Esophagus squamous epithelium (tissue), 4 donors: ENCODE data around the gene SORL1-AS1.

Source experiments
- CTCF ChIP-seq, 6 experiments: fragments of 450-650 bp in 4 of 6; fragments of 200-600 bp in 2 of 6; sonication (generic) in 2 of 6; IDR thresholded peaks; one replicate each; pipeline ENCODE4 v1.5.1; 2016 to 2019; ENCODE audit warnings: antibody characterized with exemption in 6 of 6, mild to moderate bottlenecking in 4 of 6, moderate library complexity in 4 of 6
- POLR2A ChIP-seq, 4 donors: fragments of 450-650 bp; IDR thresholded peaks; one replicate each; pipeline ENCODE4 v1.6.1; 2017; ENCODE audit warnings: antibody characterized with exemption in 4 of 4, mild to moderate bottlenecking in 4 of 4, moderate library complexity in 3 of 4

- TF ChIP-seq CTCF (IDR thresholded peaks at IDR 0.05) = no peak
- no peak for TF ChIP-seq POLR2A (IDR thresholded peaks at IDR 0.05)
These were observed 11.7 kb upstream of the SORL1-AS1 start for GRCh38 chr11:121464352-121464946.
